Astrocyte of the cerebellum (primary cell): ENCODE results near the gene FASTKD2.

Experiments used
- DNase-seq: peaks from one replicate; pipeline ENCODE4 v3.0.0-alpha.2; 2011; ENCODE audit warnings: low read depth
- H3K4me3 ChIP-seq: 2 replicates; pipeline ENCODE4 v1.5.1; 2011; ENCODE audit warnings: mild to moderate bottlenecking, low read depth, low read length, moderate library complexity
- CTCF ChIP-seq: IDR thresholded peaks from 2 replicates; pipeline ENCODE4 v1.5.1; 2012; ENCODE audit warnings: low read length, low read depth, moderate library complexity, mild to moderate bottlenecking; ENCODE audit errors: missing control alignments
- in situ Hi-C: cut with HindIII; loops from 2 replicates; pipeline ENCODE4 v1.10.0; 2017; ENCODE audit warnings: low sequenced_read_pairs

The FASTKD2 gene

GRCh38 chr2:206832873-206833272, 67.5 kb downstream of the FASTKD2 start:
- in situ Hi-C loops: no loop called here
- no peak overlapping the region for H3K4me3 ChIP-seq
- no peak for TF ChIP-seq CTCF
- DNase-seq: no peak

DNA sequence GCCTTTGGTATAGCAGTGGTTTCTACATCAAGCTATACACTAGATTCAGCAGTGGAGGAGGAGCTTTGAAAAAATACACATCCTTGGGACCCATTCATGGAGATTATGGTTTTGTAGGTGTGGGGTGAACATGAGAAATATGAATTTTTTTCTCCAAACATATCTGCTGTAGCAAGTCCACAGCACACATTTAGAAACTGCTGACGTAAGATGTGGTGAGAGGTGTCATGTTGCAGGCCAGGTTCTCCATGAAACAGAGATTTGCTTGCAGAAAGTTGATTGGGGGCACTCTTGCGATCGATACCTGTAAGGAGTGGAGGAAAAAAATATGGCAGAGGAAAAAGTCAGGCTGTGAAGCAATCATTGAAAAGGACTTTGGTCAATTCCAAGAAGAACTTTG, 67.9 kb downstream of the FASTKD2 start:
- no peak overlapping the region for H3K4me3 ChIP-seq
- in situ Hi-C loops: no loop called here
- TF ChIP-seq CTCF: no peak
- DNase-seq: no peak

DNA sequence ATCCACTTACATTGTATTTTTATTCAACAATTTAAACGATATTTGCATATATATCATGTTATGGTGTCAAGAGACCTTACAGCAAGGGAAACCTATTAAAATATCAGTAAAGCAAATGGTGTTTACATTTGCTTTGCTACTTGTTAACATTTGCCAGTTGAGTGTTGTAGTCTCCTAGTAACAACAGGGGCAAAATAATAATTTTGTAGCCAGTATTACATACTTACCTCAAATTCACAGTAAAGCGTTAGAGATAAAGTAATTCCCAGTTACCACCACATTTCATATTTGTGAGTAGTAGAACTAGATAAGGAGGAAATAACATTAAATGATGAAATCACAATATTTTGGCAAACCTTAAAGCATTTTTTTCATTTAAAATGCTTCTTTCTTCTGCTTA, 71.3 kb downstream of the FASTKD2 start:
- no peak for DNase-seq
- TF ChIP-seq CTCF: no peak
- no peak overlapping the region for H3K4me3 ChIP-seq
- in situ Hi-C loops: no loop called here

DNA sequence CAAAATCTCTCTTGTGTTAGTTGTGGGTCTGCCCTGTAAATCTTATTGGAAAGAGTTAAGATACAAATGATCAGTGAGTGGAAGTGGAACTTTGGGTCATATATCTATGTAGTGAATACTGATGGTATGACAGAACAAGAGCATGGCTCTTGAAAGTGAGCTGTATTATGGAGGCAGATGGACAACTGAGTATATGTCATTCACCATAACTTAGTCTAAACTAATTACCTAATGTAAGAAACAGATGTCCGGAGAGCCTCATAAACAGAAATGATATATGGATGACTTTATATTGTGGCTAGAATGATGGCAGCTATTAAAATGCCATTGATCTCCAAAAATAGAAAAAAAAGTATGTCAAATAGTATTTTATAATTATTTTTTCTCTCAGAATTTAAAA, 72.4 kb downstream of the FASTKD2 start:
- no peak for DNase-seq
- no peak overlapping the region for H3K4me3 ChIP-seq
- no peak for TF ChIP-seq CTCF
- in situ Hi-C loops: no loop called here

DNA sequence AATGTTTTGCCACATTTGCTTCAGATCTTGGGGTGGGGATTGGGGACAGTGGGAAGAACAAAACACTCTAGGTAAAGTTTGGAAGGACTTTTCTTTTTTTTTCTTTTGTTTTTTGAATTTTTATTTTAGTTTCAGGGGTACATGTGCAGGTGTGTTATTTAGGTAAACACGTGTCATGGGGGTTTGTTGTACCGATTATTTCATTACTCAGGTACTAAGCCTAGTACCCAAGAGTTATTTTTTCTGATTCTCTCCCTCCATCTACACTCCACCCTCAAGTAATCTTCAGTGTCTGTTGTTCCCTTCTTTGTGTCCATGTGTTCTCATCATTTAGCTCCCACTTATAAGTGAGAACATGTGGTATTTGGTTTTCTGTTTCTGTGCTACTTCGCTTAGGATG, 73.3 kb downstream of the FASTKD2 start:
- no peak for TF ChIP-seq CTCF
- in situ Hi-C loops: no loop called here
- no peak overlapping the region for H3K4me3 ChIP-seq
- no peak for DNase-seq

- TF ChIP-seq CTCF: no peak
- in situ Hi-C loops: no loop called here
- no peak for DNase-seq
- no peak overlapping the region for H3K4me3 ChIP-seq
Measured at GRCh38 chr2:206840999-206841398, 75.6 kb downstream of the FASTKD2 start.
